IPS DF 6.9 (cell line): ENCODE results near the gene FBF1.

Experiments used
- DNase-seq: peaks from one replicate; pipeline ENCODE4 v3.0.0-alpha.2; 2013; ENCODE audit warnings: low read depth, low spot score
- H3K27ac ChIP-seq: one replicate; pipeline ENCODE4 v1.5.1; 2013; ENCODE audit warnings: low read length, control low read depth
- H3K27me3 ChIP-seq: 2 replicates; pipeline ENCODE4 v1.6.1; 2013; ENCODE audit warnings: mild to moderate bottlenecking, low read length; ENCODE audit not compliant: control insufficient read depth, insufficient read depth
- H3K36me3 ChIP-seq: 2 replicates; pipeline ENCODE4 v1.6.1; 2013; ENCODE audit warnings: low read length; ENCODE audit not compliant: control insufficient read depth, insufficient read depth
- H3K4me1 ChIP-seq: 2 replicates; pipeline ENCODE4 v1.6.1; 2013; ENCODE audit warnings: low read length; ENCODE audit not compliant: control insufficient read depth, insufficient read depth
- H3K4me3 ChIP-seq: 2 replicates; pipeline ENCODE4 v1.5.1; 2013; ENCODE audit warnings: mild to moderate bottlenecking, low read length
- H3K9me3 ChIP-seq: 2 replicates; pipeline ENCODE4 v1.6.1; 2013; ENCODE audit warnings: low read length, inconsistent platforms; ENCODE audit not compliant: control insufficient read depth, insufficient read depth
- WGBS: extraction: QIAGEN DNeasy Blood & Tissue Kit; methylation state at CpG from one replicate; pipeline ENCODE4 v1.1.7; 2013; ENCODE audit warnings: mixed read lengths, missing lambda C conversion rate; ENCODE audit not compliant: insufficient read length, insufficient coverage; 5-methylcytosine and 5-hydroxymethylcytosine counted together

The FBF1 gene

GRCh38 chr17:75861927-75862317, 78.9 kb downstream of the FBF1 start:
- Histone ChIP-seq H3K4me1 (peaks cover 2% of the 10 kb centered on the region; the same call in 1 of the 2 replicates), H3K27me3 (no peaks in the 10 kb centered on the region), H3K4me3 (no peak overlapping the region), H3K9me3 (no peaks in the 10 kb centered on the region), H3K36me3 (no peaks in the 10 kb centered on the region), H3K27ac (no peak overlapping the region)
- DNase-seq = no peak
- no CpG with 5 or more reads among the region's 9 CpGs for WGBS
